Stimulated activated CD8-positive, alpha-beta memory T cell treated with anti-CD3 and anti-CD28 coated beads, Interleukin-12 subunit alpha, Interleukin-12 subunit beta, amount 100 ng/mL, for 4 hours (primary cell): ENCODE data around the gene FLNC.
A peak's percentile ranks its signal among the peaks of the same experiment; 100 is the strongest.

ENCODE experiments used
- DNase-seq: peaks from one replicate; pipeline ENCODE4 v3.0.0-alpha.2; 2020; ENCODE audit warnings: low read depth

Gene FLNC

GRCh38 chr7:128879939-128880746, 49.9 kb downstream of the FLNC start:
- no peak for DNase-seq

GRCh38 chr7:128880791-128881457, 50.7 kb downstream of the FLNC start:
- no peak for DNase-seq

- DNase-seq = no peak
Observed at GRCh38 chr7:128881458-128882125, 51.4 kb downstream of the FLNC start.

- DNase-seq = no peak
Observed at GRCh38 chr7:128882134-128882533, 51.9 kb downstream of the FLNC start.

- DNase-seq = peak; percentile 63
Observed at GRCh38 chr7:128883622-128884448, 53.6 kb downstream of the FLNC start.

GRCh38 chr7:128884561-128885369, 54.6 kb downstream of the FLNC start:
- DNase-seq = no peak

GRCh38 chr7:128885370-128886187, 55.4 kb downstream of the FLNC start:
- DNase-seq = no peak

GRCh38 chr7:128886391-128887168, 56.4 kb downstream of the FLNC start:
- no peak for DNase-seq

- no peak for DNase-seq
Observed at GRCh38 chr7:128887169-128888038, 57.2 kb downstream of the FLNC start.

- DNase-seq = no peak
Observed at GRCh38 chr7:128888039-128888755, 58.0 kb downstream of the FLNC start.

- DNase-seq = no peak
Observed at GRCh38 chr7:128888756-128889095, 58.5 kb downstream of the FLNC start.

- no peak for DNase-seq
Observed at GRCh38 chr7:128889121-128889520, 58.9 kb downstream of the FLNC start.

- no peak for DNase-seq
Observed at GRCh38 chr7:128890306-128891109, 60.3 kb downstream of the FLNC start.

GRCh38 chr7:128891110-128891941, 61.1 kb downstream of the FLNC start:
- DNase-seq = no peak

GRCh38 chr7:128891942-128892269, 61.7 kb downstream of the FLNC start:
- no peak for DNase-seq

GRCh38 chr7:128892521-128893250, 62.5 kb downstream of the FLNC start:
- DNase-seq = no peak
